HepG2 (cell line): ENCODE measurements around the gene GLT1D1. TPM values are rescaled to one million over a fixed set of nuclear protein-coding genes. Genes with fewer than 3 reads are reported as not detected.

ENCODE experiments used
- BCL6 ChIP-seq: IDR thresholded peaks from 2 replicates; pipeline ENCODE4 v1.6.1; 2016; ENCODE audit warnings: missing genetic modification reagents, missing compliant biosample characterization
- ELF3 ChIP-seq: IDR thresholded peaks from 2 replicates; pipeline ENCODE4 v1.6.1; 2016; ENCODE audit warnings: missing genetic modification reagents, missing compliant biosample characterization
- HOXA7 ChIP-seq: sonication (generic); formaldehyde crosslinking; IDR thresholded peaks from 2 replicates; pipeline ENCODE4 v1.8.1; 2022; ENCODE audit warnings: mild to moderate bottlenecking, missing genetic modification reagents, moderate library complexity
- JDP2 ChIP-seq: sonication (generic); formaldehyde crosslinking; IDR thresholded peaks from 2 replicates; pipeline ENCODE4 v1.8.1; 2022; ENCODE audit warnings: missing genetic modification reagents, borderline replicate concordance
- MXI1 ChIP-seq: IDR thresholded peaks from 3 replicates; pipeline ENCODE4 v1.6.1; 2012; ENCODE audit warnings: low read depth, low read length, inconsistent platforms, borderline replicate concordance
- SIX4 ChIP-seq: sonication (generic); formaldehyde crosslinking; IDR thresholded peaks from 2 replicates; pipeline ENCODE4 v1.4.0; 2020; ENCODE audit warnings: missing genetic modification reagents
- ZFP62 ChIP-seq: sonication (generic); formaldehyde crosslinking; IDR thresholded peaks from 2 replicates; pipeline ENCODE4 v1.4.0; 2020; ENCODE audit warnings: missing genetic modification reagents
- ZNF678 ChIP-seq: sonication (generic); formaldehyde crosslinking; IDR thresholded peaks from 2 replicates; pipeline ENCODE4 v1.4.0; 2020; ENCODE audit warnings: mild to moderate bottlenecking, missing genetic modification reagents
- ZNF792 ChIP-seq: IDR thresholded peaks from 2 replicates; pipeline ENCODE4 v1.6.1; 2016
- polyA plus RNA-seq, 8 experiments: library from polyadenylated mRNA; depleted of rRNA in 3 of 8; stranded (reverse) in 7 of 8; unstranded in 1 of 8; fragments of >200 nt; fragmentation: Illumina TruSeq in 4 of 8; extraction: Trizol in 4 of 8; gene quantifications; 2 replicates each; pipeline versions ENCODE4 v1.2.1 to v1.2.3, GENCODE V29; 2011 to 2016; ENCODE audit warnings: low read depth in 4 of 8, missing spikeins in 1 of 8, mixed read lengths in 1 of 8; ENCODE audit not compliant: insufficient read depth in 1 of 8
- total RNA-seq, 5 experiments: library from RNA; depleted of rRNA; stranded (reverse); fragments of >200 nt; fragmentation: Illumina TruSeq; extraction: Trizol; gene quantifications; 2 replicates each; pipeline ENCODE4 v1.2.3, GENCODE V29; 2016; ENCODE audit warnings: low read depth in 1 of 5
- TF ChIP-seq, protein P1 (sequence below): sonication (generic); formaldehyde crosslinking; IDR thresholded peaks from 2 replicates; pipeline ENCODE4 v1.4.0; 2020; ENCODE audit warnings: missing genetic modification reagents
- TF ChIP-seq, protein P2 (sequence below), 2 experiments: sonication (generic) in 1 of 2; formaldehyde crosslinking in 1 of 2; IDR thresholded peaks; 2 replicates each; pipeline versions ENCODE4 v1.6.1 to v1.9.0; 2014 to 2022; ENCODE audit warnings: antibody characterized with exemption in 1 of 2, borderline replicate concordance in 1 of 2, inconsistent platforms in 1 of 2, low read depth in 1 of 2, missing genetic modification reagents in 1 of 2
- TF ChIP-seq, protein P3 (sequence below): sonication (generic); formaldehyde crosslinking; IDR thresholded peaks from 2 replicates; pipeline ENCODE4 v1.8.0; 2022; ENCODE audit warnings: missing genetic modification reagents, mild to moderate bottlenecking, moderate library complexity, borderline replicate concordance
- TF ChIP-seq, protein P4 (sequence below): sonication (generic); formaldehyde crosslinking; IDR thresholded peaks from 2 replicates; pipeline ENCODE4 v1.4.0; 2020; ENCODE audit warnings: missing genetic modification reagents

Gene GLT1D1
- total and polyA plus RNA-seq, 2 of the 13 experiments (the other 11 are each of a cell fraction or from before 2014, with no cell fraction given): 0.09 to 0.17 TPM

DNA sequence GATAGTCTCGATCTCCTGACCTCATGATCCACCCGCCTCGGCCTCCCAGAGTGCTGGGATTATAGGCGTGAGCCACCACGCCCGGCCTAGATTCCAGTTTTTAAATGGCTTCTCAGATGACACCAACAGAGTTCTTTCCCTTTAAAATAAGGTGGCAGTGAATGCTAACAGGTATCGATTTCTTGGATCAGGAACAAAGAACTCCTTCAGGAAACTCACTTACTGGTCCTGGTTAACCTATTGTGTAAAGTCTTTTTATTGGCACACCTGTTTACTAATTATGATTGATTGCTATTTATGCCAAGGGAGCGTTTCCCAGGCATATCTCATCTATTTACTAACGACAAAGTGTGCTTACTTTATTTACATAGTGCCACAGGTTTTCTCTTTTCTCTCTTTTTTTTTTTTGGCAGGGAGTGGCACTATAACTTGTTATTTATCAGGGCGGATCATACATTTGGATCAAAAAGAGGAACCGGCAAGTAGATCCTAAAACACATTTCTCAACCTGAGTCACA lies 89.7 kb downstream of the GLT1D1 start (continued):
- TF ChIP-seq, protein P1, sequence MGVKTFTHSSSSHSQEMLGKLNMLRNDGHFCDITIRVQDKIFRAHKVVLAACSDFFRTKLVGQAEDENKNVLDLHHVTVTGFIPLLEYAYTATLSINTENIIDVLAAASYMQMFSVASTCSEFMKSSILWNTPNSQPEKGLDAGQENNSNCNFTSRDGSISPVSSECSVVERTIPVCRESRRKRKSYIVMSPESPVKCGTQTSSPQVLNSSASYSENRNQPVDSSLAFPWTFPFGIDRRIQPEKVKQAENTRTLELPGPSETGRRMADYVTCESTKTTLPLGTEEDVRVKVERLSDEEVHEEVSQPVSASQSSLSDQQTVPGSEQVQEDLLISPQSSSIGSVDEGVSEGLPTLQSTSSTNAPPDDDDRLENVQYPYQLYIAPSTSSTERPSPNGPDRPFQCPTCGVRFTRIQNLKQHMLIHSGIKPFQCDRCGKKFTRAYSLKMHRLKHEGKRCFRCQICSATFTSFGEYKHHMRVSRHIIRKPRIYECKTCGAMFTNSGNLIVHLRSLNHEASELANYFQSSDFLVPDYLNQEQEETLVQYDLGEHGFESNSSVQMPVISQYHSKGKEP (CRISPR knock-in tag): no peak
- TF ChIP-seq JDP2: no peak
- no peak for TF ChIP-seq BCL6
- no peak for TF ChIP-seq SIX4 (CRISPR knock-in tag)
- TF ChIP-seq ZFP62 (CRISPR knock-in tag): no peak
- no peak for TF ChIP-seq MXI1
- no peak for TF ChIP-seq ZNF678
- no peak for TF ChIP-seq ELF3 (CRISPR knock-in tag)
- TF ChIP-seq ZNF792: no peak
- TF ChIP-seq, protein P2, sequence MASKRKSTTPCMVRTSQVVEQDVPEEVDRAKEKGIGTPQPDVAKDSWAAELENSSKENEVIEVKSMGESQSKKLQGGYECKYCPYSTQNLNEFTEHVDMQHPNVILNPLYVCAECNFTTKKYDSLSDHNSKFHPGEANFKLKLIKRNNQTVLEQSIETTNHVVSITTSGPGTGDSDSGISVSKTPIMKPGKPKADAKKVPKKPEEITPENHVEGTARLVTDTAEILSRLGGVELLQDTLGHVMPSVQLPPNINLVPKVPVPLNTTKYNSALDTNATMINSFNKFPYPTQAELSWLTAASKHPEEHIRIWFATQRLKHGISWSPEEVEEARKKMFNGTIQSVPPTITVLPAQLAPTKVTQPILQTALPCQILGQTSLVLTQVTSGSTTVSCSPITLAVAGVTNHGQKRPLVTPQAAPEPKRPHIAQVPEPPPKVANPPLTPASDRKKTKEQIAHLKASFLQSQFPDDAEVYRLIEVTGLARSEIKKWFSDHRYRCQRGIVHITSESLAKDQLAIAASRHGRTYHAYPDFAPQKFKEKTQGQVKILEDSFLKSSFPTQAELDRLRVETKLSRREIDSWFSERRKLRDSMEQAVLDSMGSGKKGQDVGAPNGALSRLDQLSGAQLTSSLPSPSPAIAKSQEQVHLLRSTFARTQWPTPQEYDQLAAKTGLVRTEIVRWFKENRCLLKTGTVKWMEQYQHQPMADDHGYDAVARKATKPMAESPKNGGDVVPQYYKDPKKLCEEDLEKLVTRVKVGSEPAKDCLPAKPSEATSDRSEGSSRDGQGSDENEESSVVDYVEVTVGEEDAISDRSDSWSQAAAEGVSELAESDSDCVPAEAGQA (IDR thresholded peaks at IDR 0.05; ENCODE audit: low read depth): no peak
- TF ChIP-seq, protein P2 (CRISPR knock-in tag; IDR thresholded peaks at IDR 0.05; ENCODE audit: borderline replicate concordance): no peak
- TF ChIP-seq, protein P3, sequence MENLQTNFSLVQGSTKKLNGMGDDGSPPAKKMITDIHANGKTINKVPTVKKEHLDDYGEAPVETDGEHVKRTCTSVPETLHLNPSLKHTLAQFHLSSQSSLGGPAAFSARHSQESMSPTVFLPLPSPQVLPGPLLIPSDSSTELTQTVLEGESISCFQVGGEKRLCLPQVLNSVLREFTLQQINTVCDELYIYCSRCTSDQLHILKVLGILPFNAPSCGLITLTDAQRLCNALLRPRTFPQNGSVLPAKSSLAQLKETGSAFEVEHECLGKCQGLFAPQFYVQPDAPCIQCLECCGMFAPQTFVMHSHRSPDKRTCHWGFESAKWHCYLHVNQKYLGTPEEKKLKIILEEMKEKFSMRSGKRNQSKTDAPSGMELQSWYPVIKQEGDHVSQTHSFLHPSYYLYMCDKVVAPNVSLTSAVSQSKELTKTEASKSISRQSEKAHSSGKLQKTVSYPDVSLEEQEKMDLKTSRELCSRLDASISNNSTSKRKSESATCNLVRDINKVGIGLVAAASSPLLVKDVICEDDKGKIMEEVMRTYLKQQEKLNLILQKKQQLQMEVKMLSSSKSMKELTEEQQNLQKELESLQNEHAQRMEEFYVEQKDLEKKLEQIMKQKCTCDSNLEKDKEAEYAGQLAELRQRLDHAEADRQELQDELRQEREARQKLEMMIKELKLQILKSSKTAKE (CRISPR knock-in tag): no peak
- TF ChIP-seq, protein P4, sequence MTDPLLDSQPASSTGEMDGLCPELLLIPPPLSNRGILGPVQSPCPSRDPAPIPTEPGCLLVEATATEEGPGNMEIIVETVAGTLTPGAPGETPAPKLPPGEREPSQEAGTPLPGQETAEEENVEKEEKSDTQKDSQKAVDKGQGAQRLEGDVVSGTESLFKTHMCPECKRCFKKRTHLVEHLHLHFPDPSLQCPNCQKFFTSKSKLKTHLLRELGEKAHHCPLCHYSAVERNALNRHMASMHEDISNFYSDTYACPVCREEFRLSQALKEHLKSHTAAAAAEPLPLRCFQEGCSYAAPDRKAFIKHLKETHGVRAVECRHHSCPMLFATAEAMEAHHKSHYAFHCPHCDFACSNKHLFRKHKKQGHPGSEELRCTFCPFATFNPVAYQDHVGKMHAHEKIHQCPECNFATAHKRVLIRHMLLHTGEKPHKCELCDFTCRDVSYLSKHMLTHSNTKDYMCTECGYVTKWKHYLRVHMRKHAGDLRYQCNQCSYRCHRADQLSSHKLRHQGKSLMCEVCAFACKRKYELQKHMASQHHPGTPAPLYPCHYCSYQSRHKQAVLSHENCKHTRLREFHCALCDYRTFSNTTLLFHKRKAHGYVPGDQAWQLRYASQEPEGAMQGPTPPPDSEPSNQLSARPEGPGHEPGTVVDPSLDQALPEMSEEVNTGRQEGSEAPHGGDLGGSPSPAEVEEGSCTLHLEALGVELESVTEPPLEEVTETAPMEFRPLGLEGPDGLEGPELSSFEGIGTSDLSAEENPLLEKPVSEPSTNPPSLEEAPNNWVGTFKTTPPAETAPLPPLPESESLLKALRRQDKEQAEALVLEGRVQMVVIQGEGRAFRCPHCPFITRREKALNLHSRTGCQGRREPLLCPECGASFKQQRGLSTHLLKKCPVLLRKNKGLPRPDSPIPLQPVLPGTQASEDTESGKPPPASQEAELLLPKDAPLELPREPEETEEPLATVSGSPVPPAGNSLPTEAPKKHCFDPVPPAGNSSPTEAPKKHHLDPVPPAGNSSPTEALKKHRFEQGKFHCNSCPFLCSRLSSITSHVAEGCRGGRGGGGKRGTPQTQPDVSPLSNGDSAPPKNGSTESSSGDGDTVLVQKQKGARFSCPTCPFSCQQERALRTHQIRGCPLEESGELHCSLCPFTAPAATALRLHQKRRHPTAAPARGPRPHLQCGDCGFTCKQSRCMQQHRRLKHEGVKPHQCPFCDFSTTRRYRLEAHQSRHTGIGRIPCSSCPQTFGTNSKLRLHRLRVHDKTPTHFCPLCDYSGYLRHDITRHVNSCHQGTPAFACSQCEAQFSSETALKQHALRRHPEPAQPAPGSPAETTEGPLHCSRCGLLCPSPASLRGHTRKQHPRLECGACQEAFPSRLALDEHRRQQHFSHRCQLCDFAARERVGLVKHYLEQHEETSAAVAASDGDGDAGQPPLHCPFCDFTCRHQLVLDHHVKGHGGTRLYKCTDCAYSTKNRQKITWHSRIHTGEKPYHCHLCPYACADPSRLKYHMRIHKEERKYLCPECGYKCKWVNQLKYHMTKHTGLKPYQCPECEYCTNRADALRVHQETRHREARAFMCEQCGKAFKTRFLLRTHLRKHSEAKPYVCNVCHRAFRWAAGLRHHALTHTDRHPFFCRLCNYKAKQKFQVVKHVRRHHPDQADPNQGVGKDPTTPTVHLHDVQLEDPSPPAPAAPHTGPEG: no peak
- no peak for TF ChIP-seq HOXA7 (CRISPR knock-in tag)
